Stimulated activated naive CD8-positive, alpha-beta T cell treated with anti-CD3 and anti-CD28 coated beads, Interleukin-15, amount 100 ng/mL, for 72 hours (primary cell): ENCODE data around the gene IVD.

Experiments used
- ATAC-seq: fragments of 150-1000 bp; cut with Tn5 transposase; 2 replicates; pipeline ENCODE4 v1.10.0; 2021; ENCODE audit warnings: mild to moderate bottlenecking, moderate library complexity
- DNase-seq, 2 donors: peaks; one replicate each; pipeline ENCODE4 v3.0.0; 2021 to 2022
- H3K27ac Mint-ChIP-seq, 2 donors: one replicate each; pipeline ENCODE4 v1.8.0; 2022; ENCODE audit warnings: mild to moderate bottlenecking in 2 of 2, mixed read lengths in 2 of 2, moderate library complexity in 2 of 2
- H3K27me3 Mint-ChIP-seq: one replicate; pipeline ENCODE4 v1.8.0; 2022; ENCODE audit warnings: mixed read lengths
- H3K4me1 Mint-ChIP-seq: one replicate; pipeline ENCODE4 v1.8.0; 2022; ENCODE audit warnings: mild to moderate bottlenecking, mixed read lengths
- H3K4me3 Mint-ChIP-seq, 2 donors: one replicate each; pipeline ENCODE4 v1.8.0; 2022; ENCODE audit warnings: mild to moderate bottlenecking in 2 of 2, mixed read lengths in 2 of 2, moderate library complexity in 1 of 2
- H3K9me3 Mint-ChIP-seq, 2 donors: one replicate each; pipeline ENCODE4 v1.8.0; 2022; ENCODE audit warnings: mixed read lengths in 2 of 2

IVD gene

DNA sequence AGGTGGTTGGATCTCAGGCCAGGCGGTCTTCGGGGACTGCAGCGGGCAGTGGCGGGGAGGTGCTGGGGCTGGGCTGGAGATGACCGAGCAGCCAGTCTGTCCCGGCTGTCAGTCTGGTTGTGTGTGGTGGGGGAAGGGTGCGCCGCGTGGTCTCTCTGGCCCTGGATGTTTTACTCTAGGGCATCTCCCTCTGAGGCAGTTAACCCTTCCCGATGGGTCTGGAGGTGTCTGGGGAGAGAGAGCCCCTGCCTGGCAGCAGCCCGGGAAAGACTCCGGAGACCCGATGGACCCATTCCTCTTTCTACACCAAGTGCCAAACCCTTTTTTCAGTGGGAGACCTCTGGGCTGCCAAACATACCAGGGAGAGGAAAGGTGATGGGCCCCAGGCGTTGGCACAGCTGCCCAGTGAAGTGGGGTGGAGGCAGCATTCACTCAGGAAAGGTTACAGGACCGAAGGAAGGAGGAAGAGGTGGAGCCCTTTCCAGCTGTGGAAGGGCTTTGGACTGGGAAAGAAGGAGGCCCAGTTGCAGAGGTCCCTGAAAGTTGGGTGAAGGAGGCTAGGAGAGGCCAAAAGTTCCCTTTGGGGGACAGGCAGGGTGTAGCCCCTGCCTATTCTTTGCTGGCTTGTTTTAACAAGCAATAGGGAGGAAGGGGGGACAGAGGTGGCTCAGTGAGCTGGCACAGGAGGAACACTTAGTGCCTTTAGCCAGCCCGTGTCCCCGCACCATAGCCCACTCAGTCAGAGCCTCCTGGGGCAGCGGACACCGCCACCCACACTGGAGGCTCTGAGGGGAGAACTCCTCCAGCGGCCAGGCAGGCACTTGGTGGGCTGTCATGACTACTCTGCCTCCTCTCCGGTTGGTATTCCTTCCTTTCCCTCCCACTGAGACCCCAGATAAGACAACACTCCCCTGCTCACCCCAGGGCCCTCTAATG is 32.4 kb downstream of the IVD start:
- peaks cover 61% of the 10 kb centered on the region for H3K4me1 Mint-ChIP-seq
- no peak for ATAC-seq
- H3K27ac Mint-ChIP-seq = no peak overlapping the region
- H3K9me3 Mint-ChIP-seq = no peaks in the 10 kb centered on the region
- H3K27me3 Mint-ChIP-seq = peaks cover 64% of the 10 kb centered on the region
- H3K4me3 Mint-ChIP-seq = no peak overlapping the region
- no peak for DNase-seq

DNA sequence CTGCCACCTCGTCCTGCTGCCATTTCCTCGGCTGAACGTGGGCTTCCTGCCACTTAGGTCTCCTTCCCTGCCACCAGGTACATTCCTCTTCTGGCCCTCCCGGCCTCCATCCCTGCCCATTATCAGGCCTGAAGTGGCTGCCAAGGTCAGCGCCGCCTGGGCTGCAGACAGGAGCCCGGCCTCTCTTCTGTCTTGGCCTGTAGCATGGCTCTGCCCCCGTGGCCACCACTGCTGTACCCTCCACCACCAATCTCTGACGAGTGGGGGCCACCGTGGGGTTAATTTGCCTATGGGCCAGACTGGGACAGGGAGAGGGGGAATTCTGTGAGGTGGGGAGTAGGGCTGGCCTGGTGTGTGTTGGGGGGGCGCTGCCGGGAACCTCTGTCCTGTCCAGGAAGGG is 33.1 kb downstream of the IVD start:
- DNase-seq (no peak), ATAC-seq (no peak)
- H3K4me3 Mint-ChIP-seq = no peak overlapping the region
- H3K9me3 Mint-ChIP-seq = no peaks in the 10 kb centered on the region
- peaks cover 68% of the 10 kb centered on the region for H3K4me1 Mint-ChIP-seq
- no peak overlapping the region for H3K27ac Mint-ChIP-seq
- peaks cover 64% of the 10 kb centered on the region for H3K27me3 Mint-ChIP-seq

DNA sequence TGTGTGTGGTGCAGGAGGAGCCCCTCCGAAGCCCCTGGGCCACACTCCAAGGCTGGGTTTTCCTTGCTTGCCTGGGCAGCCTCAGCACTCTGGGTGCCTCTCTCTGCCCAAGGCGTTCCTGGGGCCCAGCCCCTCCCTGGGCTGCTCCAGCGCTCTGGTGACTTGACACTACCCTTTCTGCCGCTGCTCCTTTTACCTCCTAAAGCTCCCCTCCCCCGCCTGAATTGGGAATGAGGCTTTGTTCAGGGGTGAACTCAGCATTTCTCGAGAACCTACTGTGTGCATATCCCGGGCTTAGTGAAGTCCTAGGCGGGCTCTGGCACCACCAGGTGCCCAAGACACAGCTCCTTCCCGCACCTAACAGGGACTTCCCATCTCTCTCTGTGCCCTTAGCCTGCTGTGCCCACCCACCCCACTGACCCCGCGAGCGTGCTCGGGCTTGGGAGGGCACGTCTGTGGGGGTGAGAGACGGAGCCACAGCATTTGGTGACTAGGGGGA is 33.9 kb downstream of the IVD start:
- Mint-ChIP-seq H3K27me3 (peaks cover 59% of the 10 kb centered on the region), H3K4me3 (peak overlapping the region; percentile 91 to 98), H3K27ac (peak overlapping the region in 1 of 2 donors; percentile 56), H3K9me3 (no peaks in the 10 kb centered on the region), H3K4me1 (peaks cover 76% of the 10 kb centered on the region)
- no peak for ATAC-seq
- no peak for DNase-seq

DNA sequence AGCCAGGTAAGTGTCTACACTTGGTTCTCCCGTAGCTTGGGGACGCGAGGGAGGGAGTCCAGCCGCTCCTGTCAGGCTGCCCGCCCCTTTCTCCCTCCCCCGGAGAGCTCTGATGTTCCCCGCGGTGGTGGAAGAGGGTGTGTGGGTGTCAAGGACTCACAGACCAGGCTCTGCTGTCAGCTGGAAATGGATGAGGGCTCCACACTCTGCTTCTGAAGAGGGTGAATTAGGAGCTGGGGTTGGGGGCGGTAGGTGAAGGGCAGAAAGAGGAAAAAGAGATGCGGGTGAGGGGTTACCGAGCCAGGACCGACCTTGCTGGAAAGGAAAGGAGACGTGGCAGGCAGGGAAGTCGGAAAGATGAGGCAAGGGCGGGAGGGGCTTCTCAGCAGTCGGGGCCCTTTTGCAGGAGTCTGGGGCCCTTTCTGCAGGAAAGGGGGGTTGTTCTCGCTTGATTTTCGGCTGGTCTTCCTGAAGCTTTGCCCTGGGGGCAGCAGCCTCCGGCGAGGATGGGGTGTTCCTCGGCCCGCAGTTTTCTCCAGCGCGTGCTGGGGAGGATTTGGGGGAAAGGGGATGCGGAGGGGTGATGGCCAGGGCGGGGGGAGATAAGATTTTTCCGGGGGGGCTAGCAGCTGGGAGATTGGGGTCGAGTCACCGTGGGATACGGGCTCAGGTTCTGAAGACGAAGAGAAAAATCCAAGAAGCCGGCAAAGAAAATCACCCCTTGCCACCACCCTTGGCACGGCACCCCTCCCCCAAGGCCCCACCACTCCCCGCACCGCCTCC is 34.6 kb downstream of the IVD start:
- H3K4me1 Mint-ChIP-seq = peaks cover 78% of the 10 kb centered on the region
- ATAC-seq = no peak
- peak in 1 of 2 donors; percentile 25 for DNase-seq
- H3K9me3 Mint-ChIP-seq = no peaks in the 10 kb centered on the region
- H3K27me3 Mint-ChIP-seq = peaks cover 52% of the 10 kb centered on the region
- peak overlapping the region; percentile 91 to 98 for H3K4me3 Mint-ChIP-seq
- H3K27ac Mint-ChIP-seq = peak overlapping the region; percentile 61 to 93

DNA sequence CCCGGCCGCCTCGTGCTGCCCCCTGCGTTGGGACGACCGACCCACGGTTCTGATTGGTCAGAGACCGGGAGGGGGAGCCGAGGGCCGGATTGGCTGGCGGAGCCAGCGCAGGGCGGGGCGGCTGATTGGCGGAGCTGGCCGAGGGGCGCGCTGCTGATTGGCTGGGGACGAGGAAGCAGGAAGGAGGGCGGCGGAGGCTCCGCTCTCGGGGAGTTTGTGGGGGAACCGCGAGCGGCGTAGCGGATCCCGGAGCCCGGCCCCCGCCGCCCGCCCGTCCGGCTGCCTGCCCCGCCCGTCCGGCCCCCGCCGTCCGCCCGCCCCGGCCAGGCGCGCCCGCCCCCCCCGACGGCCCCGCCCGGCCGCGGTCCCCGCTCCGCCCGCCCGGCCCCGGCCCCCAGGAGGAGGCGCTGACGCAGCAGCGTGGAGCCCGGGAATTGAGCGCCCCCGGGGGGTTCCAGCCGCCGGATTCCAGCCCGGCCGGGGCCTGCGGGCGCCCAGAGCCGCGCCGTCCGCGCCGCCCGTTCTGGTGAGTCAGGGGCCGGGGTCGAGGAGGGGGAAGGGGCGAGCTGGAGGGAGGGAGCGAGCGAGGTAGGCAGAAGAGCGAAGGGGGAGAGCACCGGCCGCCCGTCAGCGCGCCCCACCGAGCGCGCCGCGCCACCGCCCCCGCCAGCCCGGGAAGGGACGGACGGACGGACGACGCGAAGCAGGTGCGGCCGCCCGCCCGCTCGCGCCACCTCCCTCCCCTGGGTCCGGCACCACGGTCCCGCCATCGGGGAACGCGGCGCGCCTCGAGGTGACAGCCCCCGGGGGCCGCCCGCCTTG is 35.4 kb downstream of the IVD start, which contains the start of gene BAHD1:
TSS of gene BAHD1 (plus strand) at position 211 of the 822 bp plus-strand sequence. CDS start 17,512 bp downstream, outside the sequence.
- no peaks in the 10 kb centered on the region for H3K9me3 Mint-ChIP-seq
- peaks cover 44% of the 10 kb centered on the region for H3K27me3 Mint-ChIP-seq
- H3K4me3 Mint-ChIP-seq = peak within 1 kb of the TSS; percentile 95 to 98
- H3K27ac Mint-ChIP-seq = peak within 1 kb of the TSS; percentile 87 to 93
- peak; percentile 94 to 95 for DNase-seq
- peak; percentile 87 for ATAC-seq
- peaks cover 78% of the 10 kb centered on the region for H3K4me1 Mint-ChIP-seq

DNA sequence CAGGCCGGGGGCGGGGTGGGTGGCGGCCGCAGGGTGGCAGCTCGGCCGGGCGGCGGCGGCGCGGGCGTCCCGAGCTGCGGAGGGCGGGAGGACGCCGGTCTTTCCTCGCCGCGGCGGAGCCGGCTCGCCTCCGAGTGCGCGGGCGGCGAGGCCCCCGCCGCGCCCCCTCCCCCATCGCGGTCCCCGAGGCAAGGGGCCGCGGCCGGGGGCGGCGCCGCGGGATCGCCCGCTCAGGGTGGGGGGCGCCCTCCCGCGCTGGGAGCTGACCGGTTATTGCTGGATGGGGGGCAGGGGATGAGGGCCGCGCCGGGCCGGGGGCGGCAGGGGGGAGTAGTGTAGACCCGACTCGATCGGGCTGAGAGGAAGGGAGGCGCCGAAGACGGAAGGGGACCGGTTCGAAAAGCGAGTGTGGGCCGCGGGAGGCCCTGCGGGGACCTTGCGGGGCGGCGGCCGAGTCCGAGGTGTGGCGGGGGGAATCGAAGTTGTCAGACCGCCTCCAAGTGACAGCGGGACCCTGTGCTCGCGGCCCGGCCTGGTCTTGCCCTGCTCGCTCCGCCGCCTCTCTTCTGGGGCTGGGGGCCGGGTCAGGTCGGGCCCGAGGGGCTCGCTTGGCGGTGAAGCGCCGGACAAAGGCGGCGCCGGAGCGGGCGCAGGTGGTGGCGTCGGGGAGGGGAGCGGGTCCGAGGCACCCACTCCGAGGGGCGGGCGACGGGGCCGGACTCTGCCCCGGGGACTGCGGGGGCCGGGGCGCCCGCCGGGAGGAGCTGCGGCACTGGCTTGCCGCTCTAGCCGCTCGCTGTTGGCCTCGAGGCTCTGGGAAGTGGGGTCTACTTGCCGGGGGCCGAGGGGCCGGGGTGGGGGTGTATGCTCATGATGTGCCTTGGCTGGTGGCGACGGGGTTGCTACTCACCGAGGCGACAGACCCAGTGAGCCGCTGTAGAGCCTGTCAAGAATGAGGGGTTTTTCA is 36.3 kb downstream of the IVD start:
- peaks cover 71% of the 10 kb centered on the region for H3K4me1 Mint-ChIP-seq
- no peaks in the 10 kb centered on the region for H3K9me3 Mint-ChIP-seq
- H3K27me3 Mint-ChIP-seq = peaks cover 35% of the 10 kb centered on the region
- peak overlapping the region; percentile 72 to 91 for H3K27ac Mint-ChIP-seq
- DNase-seq = peak; percentile 42 to 47
- peak overlapping the region; percentile 91 to 95 for H3K4me3 Mint-ChIP-seq
- peak; percentile 15 for ATAC-seq

DNA sequence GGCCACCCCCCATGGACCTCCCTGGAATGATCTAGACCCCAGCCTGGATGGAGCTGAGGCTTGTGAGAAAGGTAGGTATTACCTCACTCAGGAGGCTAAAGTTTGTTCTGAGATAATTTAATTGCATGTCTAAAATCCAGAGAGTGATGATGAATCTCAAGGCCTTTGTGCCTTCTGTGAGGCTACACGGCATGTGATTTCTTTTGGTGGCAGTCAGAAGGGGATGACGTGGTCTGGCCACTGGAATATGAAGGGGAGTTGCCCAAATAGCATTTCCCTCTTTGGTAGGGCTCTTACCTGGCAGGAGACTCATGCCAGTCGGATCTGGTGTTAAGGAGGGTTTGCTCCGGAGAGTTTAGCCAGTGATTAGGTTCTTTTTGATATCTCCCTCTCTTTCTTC is 37.7 kb downstream of the IVD start:
- ATAC-seq (no peak), DNase-seq (no peak)
- Mint-ChIP-seq H3K27ac (no peak overlapping the region), H3K4me1 (peaks cover 59% of the 10 kb centered on the region), H3K4me3 (no peak overlapping the region), H3K27me3 (peaks cover 21% of the 10 kb centered on the region), H3K9me3 (no peaks in the 10 kb centered on the region)

DNA sequence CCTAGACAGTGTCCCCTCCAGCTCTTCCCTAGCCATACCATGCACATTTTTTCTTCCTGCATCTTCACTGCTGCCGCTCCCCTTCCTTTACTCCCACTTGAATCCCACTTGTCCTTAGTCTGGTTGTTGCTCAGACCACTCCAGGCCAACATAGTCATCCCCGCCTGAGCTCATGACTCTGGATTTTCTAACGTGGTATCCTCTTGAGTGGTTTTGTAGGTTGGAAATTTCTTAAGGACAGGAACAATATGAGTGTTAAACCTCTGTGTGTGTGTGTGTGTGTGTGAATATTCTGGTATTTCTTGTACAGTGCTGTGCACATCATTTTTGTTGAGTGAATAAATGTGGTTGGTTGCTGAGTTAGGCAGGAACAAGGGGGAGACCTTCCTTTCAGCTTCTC is 38.3 kb downstream of the IVD start:
- Mint-ChIP-seq H3K4me3 (peak overlapping the region in 1 of 2 donors; percentile 4), H3K4me1 (peaks cover 55% of the 10 kb centered on the region), H3K27me3 (peaks cover 15% of the 10 kb centered on the region), H3K9me3 (no peaks in the 10 kb centered on the region), H3K27ac (peak overlapping the region in 1 of 2 donors; percentile 16)
- no peak for DNase-seq
- no peak for ATAC-seq

DNA sequence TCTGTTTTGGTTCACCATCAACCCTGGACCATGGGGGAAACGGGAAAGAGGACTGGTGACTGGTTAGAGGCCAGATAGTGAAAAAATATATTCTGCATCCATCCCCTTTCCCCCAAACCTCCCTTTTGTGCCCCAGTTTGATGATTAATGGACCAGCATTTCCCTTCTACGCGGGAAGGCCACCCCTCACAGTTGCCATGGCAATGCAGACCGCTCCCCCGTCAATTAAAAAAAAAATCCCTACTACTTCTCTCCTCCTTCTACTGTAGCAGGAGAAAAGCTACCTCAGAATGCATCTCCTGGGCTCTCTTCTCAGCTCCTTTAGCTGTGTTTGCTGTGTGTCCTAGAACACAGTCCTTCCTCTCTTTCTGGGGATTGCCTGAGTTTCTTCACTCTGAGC is 39.1 kb downstream of the IVD start:
- Mint-ChIP-seq H3K4me1 (peaks cover 54% of the 10 kb centered on the region), H3K27me3 (peaks cover 6% of the 10 kb centered on the region), H3K9me3 (no peaks in the 10 kb centered on the region), H3K4me3 (no peak overlapping the region), H3K27ac (no peak overlapping the region)
- DNase-seq (no peak), ATAC-seq (no peak)

DNA sequence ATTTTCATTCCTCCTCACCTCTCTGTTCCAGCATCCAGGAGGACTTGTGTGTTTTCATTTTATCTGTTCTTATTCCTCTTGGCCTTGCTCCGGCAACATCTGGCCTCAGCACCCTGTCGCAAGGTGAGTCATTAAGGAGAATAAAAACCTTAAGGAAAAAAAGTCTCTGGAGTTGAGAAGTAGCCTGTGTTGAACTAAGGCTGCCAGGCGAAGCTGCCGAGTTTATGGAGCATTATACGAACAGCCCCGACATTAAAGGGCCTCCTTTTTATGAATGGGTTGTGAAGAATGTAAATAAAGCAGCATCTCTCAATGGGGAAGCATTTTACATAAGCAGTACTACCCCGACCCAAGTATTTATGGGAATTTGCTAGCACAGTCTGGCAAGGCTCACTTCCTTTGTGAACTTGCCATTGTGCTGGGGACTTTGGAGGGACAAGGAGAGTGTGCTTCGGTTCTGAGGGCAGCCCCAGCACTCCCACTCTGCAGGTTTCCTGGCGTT is 39.9 kb downstream of the IVD start:
- Mint-ChIP-seq H3K9me3 (no peaks in the 10 kb centered on the region), H3K27ac (peak overlapping the region in 1 of 2 donors; percentile 49), H3K27me3 (no peaks in the 10 kb centered on the region), H3K4me3 (no peak overlapping the region), H3K4me1 (peaks cover 54% of the 10 kb centered on the region)
- DNase-seq (no peak), ATAC-seq (no peak)

DNA sequence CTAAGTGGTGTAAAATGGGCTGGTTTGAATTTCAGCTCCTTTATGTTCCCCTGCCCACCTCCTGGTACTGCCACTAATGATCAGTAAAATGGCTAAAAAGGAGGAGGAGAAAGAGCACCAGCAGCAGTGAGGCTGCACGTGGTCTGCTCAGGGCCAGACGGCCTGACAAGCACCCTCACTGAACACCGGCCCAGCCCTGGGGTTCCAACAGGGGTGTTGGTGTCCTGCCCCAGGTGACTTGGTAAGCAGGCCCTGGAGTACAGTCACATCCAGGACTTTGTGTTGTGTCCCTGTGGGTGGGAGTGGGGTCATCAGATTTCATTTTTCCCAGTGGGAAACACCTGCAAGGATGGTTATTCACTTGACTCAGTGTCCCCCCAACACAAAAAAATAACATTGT is 40.5 kb downstream of the IVD start:
- Mint-ChIP-seq H3K27ac (no peak overlapping the region), H3K4me3 (no peak overlapping the region), H3K4me1 (peaks cover 61% of the 10 kb centered on the region), H3K9me3 (no peaks in the 10 kb centered on the region), H3K27me3 (no peaks in the 10 kb centered on the region)
- no peak for DNase-seq
- ATAC-seq = no peak

DNA sequence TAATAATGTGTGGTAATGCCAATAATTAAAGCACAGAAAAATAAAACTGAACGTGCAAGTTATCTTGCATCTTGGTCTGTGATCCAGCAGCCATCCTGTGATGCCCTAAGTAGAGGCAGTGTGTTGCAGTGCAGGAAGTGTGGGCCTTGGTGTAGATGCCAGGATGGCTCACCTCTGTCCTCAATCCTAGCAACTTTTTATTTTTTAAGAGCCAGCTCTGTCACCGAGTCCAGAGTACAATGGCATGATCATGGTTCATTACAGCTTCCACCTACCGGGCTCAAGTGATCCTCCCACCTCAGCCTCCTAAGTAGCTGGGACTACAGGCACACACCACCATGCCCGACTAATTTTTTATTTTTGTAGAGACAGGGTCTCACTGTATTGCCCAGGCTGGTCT is 42.8 kb downstream of the IVD start:
- ATAC-seq (no peak), DNase-seq (no peak)
- H3K4me3 Mint-ChIP-seq = no peak overlapping the region
- H3K4me1 Mint-ChIP-seq = peaks cover 71% of the 10 kb centered on the region
- H3K9me3 Mint-ChIP-seq = no peaks in the 10 kb centered on the region
- no peaks in the 10 kb centered on the region for H3K27me3 Mint-ChIP-seq
- no peak overlapping the region for H3K27ac Mint-ChIP-seq

DNA sequence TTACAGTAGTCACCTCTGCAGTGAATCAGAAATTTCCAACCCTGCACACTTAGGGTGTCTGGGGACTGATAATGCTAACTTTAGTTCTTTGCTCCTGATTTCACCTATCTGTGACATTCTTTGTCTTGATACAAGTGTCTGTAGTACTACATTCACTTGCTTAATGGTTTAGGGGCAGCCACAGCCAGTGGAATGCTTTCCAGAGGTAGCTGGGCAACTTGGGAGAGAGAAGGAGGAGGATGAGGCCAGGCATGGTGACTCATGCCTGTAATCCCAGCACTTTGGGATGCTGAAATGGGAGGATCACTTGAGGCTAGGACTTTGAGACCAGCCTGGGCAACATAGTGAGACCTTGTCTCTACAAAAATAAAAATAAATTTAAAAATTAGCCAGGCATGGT is 43.7 kb downstream of the IVD start:
- no peak for ATAC-seq
- no peak overlapping the region for H3K4me3 Mint-ChIP-seq
- DNase-seq = no peak
- peaks cover 71% of the 10 kb centered on the region for H3K4me1 Mint-ChIP-seq
- peak overlapping the region in 1 of 2 donors; percentile 3 for H3K27ac Mint-ChIP-seq
- no peaks in the 10 kb centered on the region for H3K9me3 Mint-ChIP-seq
- H3K27me3 Mint-ChIP-seq = no peaks in the 10 kb centered on the region

DNA sequence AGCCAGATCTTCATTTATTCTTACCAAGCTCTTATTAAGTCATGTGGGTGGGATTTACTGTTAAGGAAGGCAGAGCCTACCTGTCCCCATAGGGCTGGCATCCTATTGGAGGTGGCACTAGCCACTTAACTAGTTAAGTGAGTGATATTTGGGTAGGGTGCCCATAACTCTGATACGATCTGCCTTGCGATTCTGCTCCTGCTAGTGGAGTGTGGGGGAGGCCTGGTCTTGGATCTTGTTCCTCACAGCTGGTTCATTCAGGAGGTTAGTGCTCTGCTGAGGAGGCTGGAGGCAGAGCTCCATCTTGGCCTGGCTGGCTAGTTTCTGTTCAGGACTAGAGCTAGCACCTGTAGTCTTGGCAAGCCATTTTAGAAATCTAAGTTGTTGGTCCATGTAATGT is 44.5 kb downstream of the IVD start:
- H3K27ac Mint-ChIP-seq = peak overlapping the region in 1 of 2 donors; percentile 78
- H3K4me1 Mint-ChIP-seq = peaks cover 71% of the 10 kb centered on the region
- DNase-seq (no peak), ATAC-seq (no peak)
- no peaks in the 10 kb centered on the region for H3K27me3 Mint-ChIP-seq
- H3K4me3 Mint-ChIP-seq = no peak overlapping the region
- H3K9me3 Mint-ChIP-seq = no peaks in the 10 kb centered on the region
